Measurements from ENCODE around the gene CCDC13. TPM values are rescaled to one million over a fixed set of nuclear protein-coding genes. Genes with fewer than 3 reads are reported as not detected.

The CCDC13 gene
- total and polyA plus RNA-seq, 10 of the 15 experiments (the other 5 are each of a cell fraction or from before 2014, with no cell fraction given) = 0.13 to 0.81 (median 0.30) TPM; not detected in 4

DNA sequence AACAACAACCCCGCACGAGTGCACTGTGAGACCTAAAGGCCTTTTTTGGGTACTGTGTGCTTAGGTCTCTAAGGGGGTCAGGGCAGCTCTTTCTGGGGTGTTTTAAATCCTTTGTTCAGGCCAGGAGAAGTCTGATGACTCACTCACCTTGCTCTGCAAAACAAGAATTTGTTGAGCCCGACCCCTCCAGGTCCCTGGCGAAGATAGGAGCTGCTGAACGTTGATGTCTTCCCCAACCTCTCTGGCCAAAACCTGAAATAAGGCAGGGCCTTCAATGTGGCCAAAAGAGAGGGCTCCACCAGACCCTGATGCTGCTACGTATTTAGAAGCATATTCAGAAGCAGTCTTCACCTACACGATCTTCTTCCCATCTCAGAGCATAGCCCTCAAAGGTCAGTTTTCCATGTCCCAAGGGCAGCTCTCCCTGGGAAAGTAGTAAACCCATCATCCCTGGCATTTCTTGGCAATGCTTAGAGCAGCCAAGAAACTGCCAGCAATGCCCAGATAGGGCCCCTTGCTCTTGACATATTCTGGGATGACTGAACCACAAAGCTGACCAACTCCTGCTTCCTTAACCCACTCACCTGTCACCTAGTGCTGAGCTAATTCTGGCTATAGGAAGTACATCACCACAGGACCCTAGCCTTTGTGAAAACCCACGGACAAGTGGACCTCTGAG is 27.1 kb downstream of the CCDC13 start:
- Histone ChIP-seq H3K27me3 (replicated peaks in 1 of 2; ENCODE audit: control insufficient read depth in 2 of 2, insufficient read depth in 2 of 2, low read length in 1 of 2) (no peaks in the 10 kb centered on the region), H3K9ac (ENCODE audit: control insufficient read depth, insufficient read depth, low read length) (no peak overlapping the region), H3K4me2 (ENCODE audit: control insufficient read depth, insufficient read depth) (no peak overlapping the region), H3K36me3 (ENCODE audit: control insufficient read depth in 2 of 2, insufficient read depth in 2 of 2, low read length in 1 of 2) (no peaks in the 10 kb centered on the region), H2AFZ (ENCODE audit: control insufficient read depth, low read depth, low read length) (no peak overlapping the region), H3K79me2 (ENCODE audit: control insufficient read depth, insufficient read depth, low read length) (no peaks in the 10 kb centered on the region), H3K4me3 (no peak overlapping the region), H3K27ac (ENCODE audit: control insufficient read depth, insufficient read depth) (no peak overlapping the region), H3K4me1 (ENCODE audit: control insufficient read depth, insufficient read depth, low read length) (no peaks in the 10 kb centered on the region), H4K20me1 (ENCODE audit: control insufficient read depth, insufficient read depth) (no peaks in the 10 kb centered on the region), H3K9me3 (replicated peaks; ENCODE audit: control insufficient read depth, insufficient read depth, low read length) (no peaks in the 10 kb centered on the region)
- BruUV-seq (replicated peaks) = no TSS peak
- ChIA-PET CTCF (interaction anchor here (0.9 to 4.2 kb wide), 17 partner anchors 8 to 209 kb away, joined by 3 to 30 read pairs (median 4); partner anchors contain the start of gene SEC22C), RAD21 (ENCODE audit: unreplicated experiment) (no interaction called here), POLR2A (no interaction called here), SMC1A (ENCODE audit: uncharacterized antibody, unreplicated experiment) (interaction anchor here (1.6 to 3.0 kb wide), 6 partner anchors 17 to 174 kb away, joined by 3 to 27 read pairs (median 6); partner anchors contain the start of gene SEC22C)
- in situ Hi-C loops (cut with MboI) = loop anchor here (10.0 kb wide), 1 partner anchor 171 kb away; no protein-coding TSS in a partner anchor
- no peak for ATAC-seq
- WGBS (ENCODE audit: insufficient coverage, insufficient replicate concordance, low lambda C conversion rate, missing lambda C conversion rate) = 32% methylated on average over 8 of the region's 8 CpGs
- intact Hi-C loops (cut with micrococcal nuclease; ENCODE audit: unreplicated experiment) = loop anchor here (10.0 kb wide), 1 partner anchor 201 kb away; no protein-coding TSS in a partner anchor
- FAIRE-seq = no peak
- TF ChIP-seq EED (IDR thresholded peaks at IDR 0.05; ENCODE audit: low read depth) = no peak
- no peak for TF ChIP-seq ETV6 (conservative IDR thresholded peaks at IDR 0.05 in 1 of 2, IDR thresholded peaks at IDR 0.05 in 1 of 2; ENCODE audit: borderline replicate concordance in 1 of 2, low read depth in 1 of 2)
- no peak for TF ChIP-seq HCFC1 (IDR thresholded peaks at IDR 0.05; ENCODE audit: low read length)
- no peak for TF ChIP-seq RAD21 (IDR thresholded peaks at IDR 0.05; ENCODE audit: insufficient read depth, low read depth, low read length)
- no peak for TF ChIP-seq SMARCA5 (IDR thresholded peaks at IDR 0.05)
- no peak for TF ChIP-seq GATAD2B (conservative IDR thresholded peaks at IDR 0.05; ENCODE audit: low read depth)
- DNase-seq (ENCODE audit: low read depth, low spot score) = no peak

Measured in GM12878 (cell line).